ENCODE results near the gene FAM210A. TPM values are rescaled to one million over a fixed set of nuclear protein-coding genes. Genes with fewer than 3 reads are reported as not detected.

The FAM210A gene
- total RNA-seq, 1 donor from 2014 or later = 33.8 TPM

DNA sequence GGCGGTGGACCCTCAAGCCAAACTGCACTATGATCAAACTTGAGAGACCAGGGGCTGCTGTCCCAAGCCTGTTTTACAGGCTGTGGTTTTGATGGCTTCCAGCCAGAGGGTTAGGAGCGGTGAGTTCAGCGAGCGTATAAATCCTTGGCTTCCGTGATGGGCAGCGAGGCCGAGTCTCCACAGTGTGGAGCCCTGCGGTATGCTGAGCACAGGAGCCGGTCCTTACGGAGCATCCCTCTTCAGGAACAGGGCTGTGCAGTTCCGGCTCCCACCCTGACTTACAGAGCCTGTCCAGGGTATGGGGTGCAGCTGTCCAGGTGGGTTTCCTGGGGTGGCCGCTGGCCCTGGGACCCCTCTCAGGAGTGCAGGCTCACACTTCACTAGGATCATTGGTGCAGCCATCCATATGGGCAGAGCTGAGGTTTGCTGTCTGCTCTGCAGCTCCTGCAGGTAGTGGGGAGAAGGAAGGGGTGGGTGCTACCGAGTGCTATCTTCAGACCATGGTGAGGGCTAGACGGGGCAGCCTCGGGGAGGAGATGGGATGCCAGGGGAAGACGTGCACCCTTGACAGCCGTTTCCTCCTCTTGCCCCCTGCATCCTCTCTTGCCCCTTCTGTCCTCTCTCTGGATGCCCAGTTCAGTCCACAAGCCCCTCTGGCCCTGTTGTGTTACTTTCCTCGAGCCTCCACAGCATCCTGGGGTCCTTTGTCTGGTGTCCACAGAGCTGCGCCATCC lies 104.3 kb downstream of the FAM210A start:
- DNase-seq (ENCODE audit: low spot score) = no peak
- no peak overlapping the region for H3K4me3 Mint-ChIP-seq (ENCODE audit: low read depth)
- H3K9me3 Mint-ChIP-seq = no peaks in the 10 kb centered on the region
- no peaks in the 10 kb centered on the region for H3K36me3 Mint-ChIP-seq (ENCODE audit: low read depth)
- H3K4me1 Mint-ChIP-seq (ENCODE audit: low read depth) = peaks cover 21% of the 10 kb centered on the region
- H3K27ac Mint-ChIP-seq = no peak overlapping the region
- intact Hi-C loops (cut with micrococcal nuclease) = no loop called here
- H3K27me3 Mint-ChIP-seq (ENCODE audit: low read depth) = no peaks in the 10 kb centered on the region

DNA sequence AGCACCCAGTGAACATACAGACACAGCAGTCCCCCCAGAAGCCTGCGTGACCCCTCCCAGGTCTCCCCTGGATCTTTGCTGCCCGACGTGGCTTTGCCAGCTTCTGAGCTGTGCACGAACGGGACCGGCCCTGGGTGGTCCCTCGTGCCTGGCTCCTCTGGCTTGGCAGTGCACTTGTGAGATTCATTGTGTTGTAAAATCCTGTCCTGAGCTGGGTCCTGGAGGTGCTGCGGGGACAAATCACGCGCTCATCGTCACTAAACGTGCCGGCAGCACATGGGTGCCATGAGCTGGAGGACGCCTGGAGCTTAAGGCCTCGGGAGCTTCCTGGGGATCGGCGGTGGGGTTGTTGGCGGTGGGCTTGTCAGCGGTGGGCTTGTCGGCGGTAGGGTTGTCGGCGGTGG lies 104.9 kb downstream of the FAM210A start:
- no peak for DNase-seq (ENCODE audit: low spot score)
- Mint-ChIP-seq H3K36me3 (ENCODE audit: low read depth) (no peaks in the 10 kb centered on the region), H3K27ac (no peak overlapping the region), H3K9me3 (no peaks in the 10 kb centered on the region), H3K4me3 (ENCODE audit: low read depth) (no peak overlapping the region), H3K27me3 (ENCODE audit: low read depth) (no peaks in the 10 kb centered on the region), H3K4me1 (ENCODE audit: low read depth) (peaks cover 23% of the 10 kb centered on the region)
- intact Hi-C loops (cut with micrococcal nuclease) = no loop called here

DNA sequence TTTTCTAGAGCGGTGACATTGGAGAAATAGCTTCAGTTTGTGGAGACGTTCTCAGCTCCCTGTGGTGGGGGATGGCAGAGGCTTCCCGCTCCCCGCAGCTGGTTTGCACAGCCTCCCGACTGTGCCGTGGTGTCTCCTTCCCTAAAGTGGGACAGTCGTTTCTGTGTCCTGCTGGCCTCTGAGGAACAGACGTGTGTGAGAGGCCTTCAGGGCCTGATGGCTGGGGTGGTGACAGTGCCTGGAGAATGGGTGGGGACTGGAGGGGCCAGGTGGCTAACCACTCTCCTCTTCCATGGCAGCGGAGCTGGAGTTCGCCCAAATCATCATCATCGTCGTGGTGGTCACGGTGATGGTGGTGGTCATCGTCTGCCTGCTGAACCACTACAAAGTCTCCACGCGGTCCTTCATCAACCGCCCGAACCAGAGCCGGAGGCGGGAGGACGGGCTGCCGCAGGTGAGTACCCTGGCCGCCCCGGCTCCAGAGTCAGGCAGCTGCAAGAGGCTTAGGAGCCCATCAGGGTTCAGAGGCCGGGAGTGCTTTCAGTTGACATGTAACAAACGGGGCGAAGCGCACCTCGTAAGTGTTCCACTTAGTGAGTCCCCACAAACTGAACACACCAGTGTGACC lies 105.4 kb downstream of the FAM210A start:
- Mint-ChIP-seq H3K9me3 (no peaks in the 10 kb centered on the region), H3K36me3 (ENCODE audit: low read depth) (no peaks in the 10 kb centered on the region), H3K27me3 (ENCODE audit: low read depth) (no peaks in the 10 kb centered on the region), H3K27ac (no peak overlapping the region), H3K4me3 (ENCODE audit: low read depth) (no peak overlapping the region), H3K4me1 (ENCODE audit: low read depth) (peaks cover 24% of the 10 kb centered on the region)
- DNase-seq (ENCODE audit: low spot score) = no peak
- intact Hi-C loops (cut with micrococcal nuclease) = no loop called here

DNA sequence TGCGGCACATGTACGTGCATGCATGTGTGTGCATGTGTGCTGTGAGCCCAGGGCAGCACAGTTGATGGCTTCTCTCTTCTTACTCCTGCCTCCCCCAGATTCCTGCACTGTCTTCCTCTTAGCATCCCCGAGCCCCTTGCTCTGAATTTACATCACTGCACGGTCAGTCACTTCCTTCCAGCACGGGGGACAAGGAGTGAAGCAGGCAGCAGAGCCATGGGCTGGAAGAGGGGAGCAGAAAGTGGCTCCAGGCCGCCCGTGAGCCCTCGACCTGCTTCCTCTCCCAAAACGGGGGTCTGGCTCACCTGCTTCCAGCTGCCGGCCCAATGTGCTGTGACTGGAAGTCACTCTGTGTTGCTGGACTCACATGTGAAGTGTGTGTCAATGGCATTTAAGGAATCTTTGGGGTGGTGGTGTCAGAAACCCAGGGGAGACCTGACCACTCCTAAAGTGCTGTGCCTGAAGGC lies 106.1 kb downstream of the FAM210A start:
- H3K4me1 Mint-ChIP-seq (ENCODE audit: low read depth) = peaks cover 30% of the 10 kb centered on the region
- no peaks in the 10 kb centered on the region for H3K36me3 Mint-ChIP-seq (ENCODE audit: low read depth)
- DNase-seq (ENCODE audit: low spot score) = no peak
- intact Hi-C loops (cut with micrococcal nuclease) = no loop called here
- H3K4me3 Mint-ChIP-seq (ENCODE audit: low read depth) = no peak overlapping the region
- no peak overlapping the region for H3K27ac Mint-ChIP-seq
- H3K9me3 Mint-ChIP-seq = no peaks in the 10 kb centered on the region
- no peaks in the 10 kb centered on the region for H3K27me3 Mint-ChIP-seq (ENCODE audit: low read depth)

DNA sequence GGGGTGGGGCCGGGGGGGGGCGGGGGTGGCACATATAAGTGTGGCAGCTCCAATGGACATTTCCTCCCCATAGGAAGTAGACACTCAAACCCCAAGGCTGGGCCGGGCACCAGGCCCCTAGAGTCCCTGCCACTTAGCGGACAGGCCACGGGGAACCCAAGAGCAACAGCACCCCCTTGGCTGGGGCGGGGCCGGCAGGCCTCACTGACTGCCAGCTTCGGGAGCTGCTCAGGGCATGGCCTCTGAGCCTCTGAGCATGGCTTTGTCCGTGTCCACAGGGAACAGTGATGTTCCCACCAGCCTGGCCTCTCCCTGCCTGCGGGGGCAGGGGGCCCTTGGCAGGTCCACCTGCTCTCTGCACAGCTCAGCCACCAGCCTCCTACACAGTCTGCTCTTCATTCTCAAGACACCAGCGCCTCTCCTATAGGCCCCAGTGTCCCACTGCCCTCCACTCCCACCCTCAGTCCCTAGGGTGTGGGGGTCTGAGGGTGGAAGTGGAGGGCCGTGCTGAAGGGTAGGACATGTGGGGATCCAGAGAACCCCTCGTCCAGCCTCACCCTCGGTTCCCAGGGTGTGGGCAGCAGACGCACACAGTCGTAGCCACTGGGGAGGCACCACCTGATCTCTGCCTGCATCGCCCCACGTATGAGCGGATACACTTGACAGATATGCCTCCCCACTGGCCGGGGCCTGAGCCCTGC lies 106.7 kb downstream of the FAM210A start:
- Mint-ChIP-seq H3K4me1 (ENCODE audit: low read depth) (peaks cover 36% of the 10 kb centered on the region), H3K36me3 (ENCODE audit: low read depth) (no peaks in the 10 kb centered on the region), H3K9me3 (no peaks in the 10 kb centered on the region), H3K27ac (no peak overlapping the region), H3K27me3 (ENCODE audit: low read depth) (no peaks in the 10 kb centered on the region), H3K4me3 (ENCODE audit: low read depth) (no peak overlapping the region)
- DNase-seq (ENCODE audit: low spot score) = no peak
- intact Hi-C loops (cut with micrococcal nuclease) = no loop called here

DNA sequence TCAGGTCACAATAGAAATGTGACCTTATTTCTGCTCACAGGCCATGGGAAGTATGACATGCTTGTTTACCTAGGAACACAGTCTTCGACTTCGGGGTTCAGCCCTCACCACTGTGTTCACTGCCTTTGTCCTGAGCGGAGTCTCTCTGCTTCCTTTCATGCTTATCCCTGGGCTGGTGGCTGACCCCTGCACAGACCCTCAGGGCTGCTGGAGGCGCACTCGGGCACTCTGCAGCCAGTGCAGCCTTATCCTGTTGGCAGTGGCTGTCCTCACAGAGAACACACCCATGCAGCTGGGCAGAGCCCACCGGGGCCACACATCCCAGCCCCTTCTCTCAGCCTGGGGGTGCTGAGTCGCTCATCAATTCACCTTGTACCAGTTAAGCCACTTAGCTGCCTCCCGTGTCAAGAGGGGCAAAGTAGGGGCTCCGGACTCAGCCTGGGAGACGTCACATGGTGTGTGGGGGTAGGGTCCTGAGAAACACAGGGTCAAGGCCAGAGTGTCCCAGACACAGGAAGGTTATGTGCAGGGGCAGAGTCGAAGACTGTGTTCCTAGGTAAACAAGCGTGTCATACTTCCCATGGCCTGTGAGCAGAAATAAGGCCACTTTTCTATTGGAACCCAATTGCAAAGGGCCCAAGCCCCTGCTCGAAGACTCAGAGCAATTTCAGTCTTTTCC lies 107.5 kb downstream of the FAM210A start:
- Mint-ChIP-seq H3K9me3 (no peaks in the 10 kb centered on the region), H3K4me3 (ENCODE audit: low read depth) (no peak overlapping the region), H3K27ac (no peak overlapping the region), H3K4me1 (ENCODE audit: low read depth) (peaks cover 44% of the 10 kb centered on the region), H3K36me3 (ENCODE audit: low read depth) (no peaks in the 10 kb centered on the region), H3K27me3 (ENCODE audit: low read depth) (no peaks in the 10 kb centered on the region)
- intact Hi-C loops (cut with micrococcal nuclease) = no loop called here
- DNase-seq (ENCODE audit: low spot score) = no peak

DNA sequence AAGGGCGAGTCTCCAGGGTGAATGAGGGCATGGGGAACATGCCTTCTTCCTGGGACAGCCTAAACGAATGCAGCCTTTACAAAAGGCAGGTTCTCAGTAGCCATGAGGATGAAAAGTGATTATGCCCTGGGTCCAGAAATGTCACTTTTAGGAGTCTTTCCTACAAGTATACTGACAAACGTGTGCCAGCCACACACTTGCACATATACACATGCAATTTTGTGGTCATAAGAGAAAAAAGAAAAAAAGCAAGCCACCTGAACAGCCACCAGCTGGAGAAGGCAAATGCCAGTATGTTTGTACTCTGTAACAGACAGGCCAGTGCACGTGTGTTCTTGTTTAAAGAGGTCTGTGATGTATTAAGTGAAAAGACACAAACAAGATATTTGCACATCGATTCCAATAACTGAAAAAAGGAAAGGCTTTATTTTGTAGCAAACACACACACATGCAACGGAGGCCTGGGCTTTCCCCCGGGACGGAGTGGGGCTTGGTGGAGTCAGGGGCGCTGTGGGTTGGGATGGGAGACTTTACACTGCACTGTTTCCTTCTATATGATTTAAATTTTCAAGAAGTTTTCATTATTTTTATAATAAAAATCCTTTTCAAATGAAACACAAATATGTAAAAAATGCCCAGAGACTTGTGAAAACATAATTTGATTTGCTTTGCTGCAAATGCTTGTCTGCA lies 108.4 kb downstream of the FAM210A start:
- H3K9me3 Mint-ChIP-seq = no peaks in the 10 kb centered on the region
- no peak overlapping the region for H3K4me3 Mint-ChIP-seq (ENCODE audit: low read depth)
- no peaks in the 10 kb centered on the region for H3K27me3 Mint-ChIP-seq (ENCODE audit: low read depth)
- intact Hi-C loops (cut with micrococcal nuclease) = no loop called here
- H3K4me1 Mint-ChIP-seq (ENCODE audit: low read depth) = peaks cover 51% of the 10 kb centered on the region
- H3K36me3 Mint-ChIP-seq (ENCODE audit: low read depth) = no peaks in the 10 kb centered on the region
- no peak for DNase-seq (ENCODE audit: low spot score)
- H3K27ac Mint-ChIP-seq = no peak overlapping the region

DNA sequence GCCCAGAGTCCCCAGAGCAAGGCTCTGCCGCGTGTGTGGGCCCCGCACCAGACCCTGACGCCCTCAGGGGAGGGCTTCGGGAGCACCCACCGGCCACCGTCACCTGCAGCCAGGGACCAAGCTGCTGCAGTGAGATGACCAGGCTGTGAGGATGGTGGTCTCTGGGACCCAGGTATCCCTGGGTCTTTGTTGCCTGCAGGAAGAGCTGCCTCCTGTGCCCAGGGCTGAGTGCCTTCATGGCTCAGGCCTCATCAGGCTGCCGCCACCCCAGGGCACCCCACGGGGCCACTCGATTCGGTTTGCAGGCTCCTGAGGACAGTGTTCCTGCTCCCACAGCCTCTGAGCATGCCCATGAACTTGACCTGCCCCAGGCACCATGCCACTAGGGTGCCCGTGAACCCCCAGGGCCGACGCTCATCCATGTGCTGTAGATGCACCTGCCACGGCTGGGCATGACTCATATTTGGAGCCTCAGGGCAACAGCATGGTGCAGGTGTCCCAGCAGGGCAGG lies 109.8 kb downstream of the FAM210A start:
- peaks cover 64% of the 10 kb centered on the region for H3K4me1 Mint-ChIP-seq (ENCODE audit: low read depth)
- H3K27ac Mint-ChIP-seq = peak overlapping the region; percentile 90
- no peaks in the 10 kb centered on the region for H3K27me3 Mint-ChIP-seq (ENCODE audit: low read depth)
- H3K36me3 Mint-ChIP-seq (ENCODE audit: low read depth) = no peaks in the 10 kb centered on the region
- intact Hi-C loops (cut with micrococcal nuclease) = no loop called here
- no peak for DNase-seq (ENCODE audit: low spot score)
- no peaks in the 10 kb centered on the region for H3K9me3 Mint-ChIP-seq
- H3K4me3 Mint-ChIP-seq (ENCODE audit: low read depth) = no peak overlapping the region

DNA sequence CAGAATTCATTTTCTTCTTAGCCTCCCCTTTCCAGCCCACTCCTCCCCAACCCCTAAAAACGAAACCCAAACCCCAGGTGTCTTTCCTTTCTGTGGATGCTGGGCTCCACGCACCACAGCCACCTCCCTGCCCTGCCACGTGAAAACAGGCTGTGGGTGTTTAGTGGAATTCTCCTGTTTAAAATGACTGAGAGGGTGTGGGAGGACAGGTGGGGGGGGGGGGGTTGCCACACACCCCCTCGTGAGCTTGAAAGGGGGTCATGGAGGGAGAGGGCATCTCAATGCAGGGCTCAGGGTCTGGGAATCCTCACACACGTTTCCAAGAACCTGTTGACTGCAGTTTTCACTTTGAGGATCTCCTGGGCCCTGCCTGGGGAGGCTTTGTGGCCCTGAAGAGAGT lies 110.3 kb downstream of the FAM210A start:
- Mint-ChIP-seq H3K9me3 (no peaks in the 10 kb centered on the region), H3K4me3 (ENCODE audit: low read depth) (no peak overlapping the region), H3K4me1 (ENCODE audit: low read depth) (peaks cover 70% of the 10 kb centered on the region), H3K27ac (peak overlapping the region; percentile 90), H3K27me3 (ENCODE audit: low read depth) (no peaks in the 10 kb centered on the region), H3K36me3 (ENCODE audit: low read depth) (no peaks in the 10 kb centered on the region)
- intact Hi-C loops (cut with micrococcal nuclease) = no loop called here
- no peak for DNase-seq (ENCODE audit: low spot score)

DNA sequence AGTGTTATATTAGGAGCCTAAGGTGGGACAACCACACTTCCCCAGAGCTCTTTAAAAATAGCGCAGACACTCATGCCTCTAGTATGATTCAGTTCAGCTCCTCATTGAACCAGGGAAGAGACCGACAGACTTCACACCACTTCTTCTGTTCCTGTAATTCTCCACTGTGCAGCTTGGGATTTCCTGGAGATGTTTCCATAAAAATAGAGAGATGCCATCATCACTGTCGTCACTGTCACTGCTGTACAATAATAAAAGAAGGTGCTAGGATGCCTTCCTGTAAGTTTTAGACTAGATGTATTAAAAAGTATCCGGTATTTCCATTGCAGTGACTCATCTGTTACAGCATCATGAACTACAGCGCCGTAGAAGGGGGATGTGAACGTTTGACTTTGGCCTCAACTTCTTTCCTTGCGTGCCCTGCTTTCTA lies 110.9 kb downstream of the FAM210A start:
- intact Hi-C loops (cut with micrococcal nuclease) = no loop called here
- no peaks in the 10 kb centered on the region for H3K27me3 Mint-ChIP-seq (ENCODE audit: low read depth)
- H3K4me3 Mint-ChIP-seq (ENCODE audit: low read depth) = peak overlapping the region; percentile 7
- peaks cover 76% of the 10 kb centered on the region for H3K4me1 Mint-ChIP-seq (ENCODE audit: low read depth)
- H3K9me3 Mint-ChIP-seq = no peaks in the 10 kb centered on the region
- no peak for DNase-seq (ENCODE audit: low spot score)
- H3K36me3 Mint-ChIP-seq (ENCODE audit: low read depth) = no peaks in the 10 kb centered on the region
- H3K27ac Mint-ChIP-seq = peak overlapping the region; percentile 90

DNA sequence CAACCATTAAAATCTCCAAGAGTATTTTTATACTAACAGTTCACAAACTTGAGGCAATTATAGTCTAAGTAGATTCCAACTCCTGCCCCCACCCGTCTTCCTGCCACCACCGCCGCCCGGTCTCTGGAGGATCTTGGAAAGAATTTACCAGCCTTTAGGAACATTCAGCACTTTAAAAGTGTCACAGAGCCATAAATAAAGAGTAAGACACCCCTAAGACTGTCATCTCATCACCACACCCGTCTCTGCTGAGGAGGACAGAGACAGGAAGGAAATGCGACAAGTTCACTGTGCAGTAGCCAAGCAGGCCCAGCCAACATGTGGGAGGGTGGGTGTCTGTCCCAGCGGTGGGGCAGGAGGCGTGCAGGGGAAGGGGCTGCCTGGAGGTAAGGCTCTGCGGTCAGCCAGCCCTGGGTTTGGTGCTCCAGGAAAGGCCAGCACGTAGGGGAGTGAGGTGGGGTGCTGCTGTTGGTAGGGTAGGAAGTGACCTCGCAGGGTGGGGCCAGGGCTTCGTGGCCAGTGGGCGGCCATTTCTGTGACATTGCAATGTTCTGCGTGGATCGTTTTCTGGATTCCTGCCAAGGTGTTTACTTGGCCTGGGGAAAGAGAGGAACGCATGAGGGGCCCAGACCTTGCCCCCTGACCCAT lies 111.6 kb downstream of the FAM210A start:
- H3K27me3 Mint-ChIP-seq (ENCODE audit: low read depth) = no peaks in the 10 kb centered on the region
- H3K9me3 Mint-ChIP-seq = no peaks in the 10 kb centered on the region
- peak overlapping the region; percentile 90 for H3K27ac Mint-ChIP-seq
- intact Hi-C loops (cut with micrococcal nuclease) = loop anchor here (5.0 kb wide), 2 partner anchors 177 to 237 kb away; no protein-coding TSS in a partner anchor
- H3K4me3 Mint-ChIP-seq (ENCODE audit: low read depth) = peak overlapping the region; percentile 67
- H3K4me1 Mint-ChIP-seq (ENCODE audit: low read depth) = peaks cover 76% of the 10 kb centered on the region
- H3K36me3 Mint-ChIP-seq (ENCODE audit: low read depth) = no peaks in the 10 kb centered on the region
- DNase-seq (ENCODE audit: low spot score) = no peak
